NCI-H748 (cell line): ENCODE results near the gene ZMYM2.
A peak's percentile ranks its signal among the peaks of the same experiment; 100 is the strongest.
"Not testable (repeated sequence)": the region's sequence is repeated elsewhere in the genome, so short reads cannot be mapped to it uniquely, and the experiment has no call there.

Experiments used
- DNase-seq: peaks from one replicate; lab custom pipeline; 2025; ENCODE audit not compliant: unreplicated experiment; lab: John Stamatoyannopoulos, UW

The ZMYM2 gene

GRCh38 chr13:19982447-19983043, 24.0 kb downstream of the ZMYM2 start:
- DNase-seq = no peak

- DNase-seq = peak; percentile 25
These were observed 26.1 kb downstream of the ZMYM2 start for GRCh38 chr13:19984430-19985218.

- no peak for DNase-seq
These were observed 26.7 kb downstream of the ZMYM2 start for GRCh38 chr13:19985219-19985556.

- DNase-seq = no peak
These were observed 33.0 kb downstream of the ZMYM2 start for GRCh38 chr13:19991531-19991930.

GRCh38 chr13:19993024-19993423, 34.5 kb downstream of the ZMYM2 start:
- DNase-seq = no peak

GRCh38 chr13:19998960-19999359, 40.4 kb downstream of the ZMYM2 start:
- no peak for DNase-seq

- no peak for DNase-seq
These were observed 41.6 kb downstream of the ZMYM2 start for GRCh38 chr13:20000062-20000552.

- DNase-seq = no peak
These were observed 43.1 kb downstream of the ZMYM2 start for GRCh38 chr13:20001366-20002190.

GRCh38 chr13:20002787-20003186, 44.3 kb downstream of the ZMYM2 start:
- DNase-seq = no peak

GRCh38 chr13:20006206-20006605, 47.7 kb downstream of the ZMYM2 start:
- no peak for DNase-seq

GRCh38 chr13:20015763-20016162, 57.2 kb downstream of the ZMYM2 start:
- DNase-seq = no peak

GRCh38 chr13:20016649-20017364, 58.3 kb downstream of the ZMYM2 start:
- no peak for DNase-seq

- DNase-seq = no peak
These were observed 58.8 kb downstream of the ZMYM2 start for GRCh38 chr13:20017365-20017711.

- DNase-seq = no peak
These were observed 60.5 kb downstream of the ZMYM2 start for GRCh38 chr13:20019043-20019442.

GRCh38 chr13:20024702-20025101, 66.2 kb downstream of the ZMYM2 start:
- DNase-seq = no peak

- DNase-seq = no peak
These were observed 70.4 kb downstream of the ZMYM2 start for GRCh38 chr13:20028953-20029352.

- DNase-seq = no peak
These were observed 75.0 kb downstream of the ZMYM2 start for GRCh38 chr13:20033486-20033885.

- DNase-seq = no peak
These were observed 76.6 kb downstream of the ZMYM2 start for GRCh38 chr13:20035130-20035529.

- DNase-seq = no peak
These were observed 79.4 kb downstream of the ZMYM2 start for GRCh38 chr13:20037908-20038307.

- DNase-seq = not testable (repeated sequence)
These were observed 84.1 kb downstream of the ZMYM2 start for GRCh38 chr13:20042603-20043002.

- no peak for DNase-seq
These were observed 84.8 kb downstream of the ZMYM2 start for GRCh38 chr13:20043207-20043925.
